Measurements from ENCODE around the gene HMCN2.

The HMCN2 gene

GRCh38 chr9:130316430-130316829, 50.9 kb downstream of the HMCN2 start:
- DNase-seq (ENCODE audit: low read depth): no peak
- H3K4me3 ChIP-seq (ENCODE audit: low read depth, low read length): no peak overlapping the region
- TF ChIP-seq CTCF (IDR thresholded peaks at IDR 0.05; ENCODE audit: insufficient read depth, low read depth, low read length, missing control alignments): no peak

GRCh38 chr9:130319300-130319699, 53.7 kb downstream of the HMCN2 start:
- H3K4me3 ChIP-seq (ENCODE audit: low read depth, low read length): no peak overlapping the region
- DNase-seq (ENCODE audit: low read depth): no peak
- no peak for TF ChIP-seq CTCF (IDR thresholded peaks at IDR 0.05; ENCODE audit: insufficient read depth, low read depth, low read length, missing control alignments)

- TF ChIP-seq CTCF (IDR thresholded peaks at IDR 0.05; ENCODE audit: insufficient read depth, low read depth, low read length, missing control alignments): no peak
- H3K4me3 ChIP-seq (ENCODE audit: low read depth, low read length): no peak overlapping the region
- DNase-seq (ENCODE audit: low read depth): no peak
These were observed 54.6 kb downstream of the HMCN2 start for GRCh38 chr9:130319944-130320712.

- no peak overlapping the region for H3K4me3 ChIP-seq (ENCODE audit: low read depth, low read length)
- TF ChIP-seq CTCF (IDR thresholded peaks at IDR 0.05; ENCODE audit: insufficient read depth, low read depth, low read length, missing control alignments): peak; percentile 8
- DNase-seq (ENCODE audit: low read depth): no peak
These were observed 55.3 kb downstream of the HMCN2 start for GRCh38 chr9:130320723-130321481.

- DNase-seq (ENCODE audit: low read depth): no peak
- no peak overlapping the region for H3K4me3 ChIP-seq (ENCODE audit: low read depth, low read length)
- no peak for TF ChIP-seq CTCF (IDR thresholded peaks at IDR 0.05; ENCODE audit: insufficient read depth, low read depth, low read length, missing control alignments)
These were observed 56.0 kb downstream of the HMCN2 start for GRCh38 chr9:130321539-130321938.

GRCh38 chr9:130323051-130323745, 57.6 kb downstream of the HMCN2 start:
- TF ChIP-seq CTCF (IDR thresholded peaks at IDR 0.05; ENCODE audit: insufficient read depth, low read depth, low read length, missing control alignments): no peak
- no peak overlapping the region for H3K4me3 ChIP-seq (ENCODE audit: low read depth, low read length)
- no peak for DNase-seq (ENCODE audit: low read depth)

All from GM12865 (cell line).